Measurements from ENCODE around the gene MAP3K3. TPM values are rescaled to one million over a fixed set of nuclear protein-coding genes. Genes with fewer than 3 reads are reported as not detected.

Gene MAP3K3
- total and polyA plus RNA-seq, 2 experiments from 2014 or later = 28.1 to 31.9 TPM

- Histone ChIP-seq H3K27ac (no peak overlapping the region), H3K36me3 (peaks cover 20% of the 10 kb centered on the region), H3K4me1 (ENCODE audit: low read depth) (no peaks in the 10 kb centered on the region), H3K27me3 (no peaks in the 10 kb centered on the region), H3K9me3 (ENCODE audit: low read depth) (no peaks in the 10 kb centered on the region), H3K4me3 (no peak overlapping the region)
- TF ChIP-seq CTCF (IDR thresholded peaks at IDR 0.05; ENCODE audit: low read depth, low read length) = no peak
- DNase-seq (ENCODE audit: low read depth in 1 of 2, low spot score in 1 of 2) = no peak
These were observed 63.4 kb downstream of the MAP3K3 start for GRCh38 chr17:63685578-63685977.

DNA sequence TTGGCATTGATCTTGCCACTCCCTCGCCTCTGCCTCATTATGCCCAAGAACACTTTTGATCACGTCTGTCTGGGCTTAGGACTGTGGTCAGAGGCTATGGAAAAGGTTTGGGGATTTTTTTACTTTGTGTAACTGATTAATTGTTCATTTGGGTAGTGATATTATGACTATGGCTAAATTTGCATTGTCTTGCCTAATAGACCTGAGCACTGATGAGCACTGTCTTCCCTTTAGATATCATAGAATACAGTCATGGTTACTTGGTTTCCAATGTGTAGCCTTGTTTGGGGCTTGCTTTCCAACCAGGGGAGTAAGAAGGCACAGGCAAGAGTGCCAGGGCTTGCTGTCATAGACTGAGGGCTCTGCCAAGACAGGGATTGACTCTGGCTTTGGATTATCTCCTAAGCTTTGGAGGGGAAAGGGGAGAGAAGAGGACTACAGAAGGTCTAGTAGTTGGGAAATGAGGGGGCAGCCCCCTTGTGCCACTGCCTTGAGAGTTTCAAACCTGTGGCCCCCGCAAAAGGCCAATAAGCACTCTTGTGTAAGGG is 64.0 kb downstream of the MAP3K3 start:
- Histone ChIP-seq H3K36me3 (peaks cover 20% of the 10 kb centered on the region), H3K27ac (no peak overlapping the region), H3K27me3 (no peaks in the 10 kb centered on the region), H3K4me3 (no peak overlapping the region), H3K9me3 (ENCODE audit: low read depth) (no peaks in the 10 kb centered on the region), H3K4me1 (ENCODE audit: low read depth) (no peaks in the 10 kb centered on the region)
- TF ChIP-seq CTCF (IDR thresholded peaks at IDR 0.05; ENCODE audit: low read depth, low read length) = no peak
- DNase-seq (ENCODE audit: low read depth in 1 of 2, low spot score in 1 of 2) = no peak

- peaks cover 15% of the 10 kb centered on the region for H3K36me3 ChIP-seq
- no peak overlapping the region for H3K27ac ChIP-seq
- no peak overlapping the region for H3K4me3 ChIP-seq
These were observed 66.3 kb downstream of the MAP3K3 start for GRCh38 chr17:63688396-63689020.

GRCh38 chr17:63689479-63689878 is 67.3 kb downstream of the MAP3K3 start:
- H3K36me3 ChIP-seq = peaks cover 10% of the 10 kb centered on the region
- H3K27ac ChIP-seq = no peak overlapping the region
- H3K4me1 ChIP-seq (ENCODE audit: low read depth) = no peaks in the 10 kb centered on the region
- H3K9me3 ChIP-seq (ENCODE audit: low read depth) = no peaks in the 10 kb centered on the region
- DNase-seq (ENCODE audit: low read depth in 1 of 2, low spot score in 1 of 2) = no peak
- H3K27me3 ChIP-seq = no peaks in the 10 kb centered on the region
- H3K4me3 ChIP-seq = no peak overlapping the region
- TF ChIP-seq CTCF (IDR thresholded peaks at IDR 0.05; ENCODE audit: low read depth, low read length) = no peak

More at GRCh38 chr17:63688396-63689020, 66.3 kb downstream of the MAP3K3 start:
- H3K27me3 ChIP-seq = no peaks in the 10 kb centered on the region
- no peak for TF ChIP-seq CTCF (IDR thresholded peaks at IDR 0.05; ENCODE audit: low read depth, low read length)
- H3K9me3 ChIP-seq (ENCODE audit: low read depth) = no peaks in the 10 kb centered on the region
- no peak for DNase-seq (ENCODE audit: low read depth in 1 of 2, low spot score in 1 of 2)
- H3K4me1 ChIP-seq (ENCODE audit: low read depth) = no peaks in the 10 kb centered on the region

DNA sequence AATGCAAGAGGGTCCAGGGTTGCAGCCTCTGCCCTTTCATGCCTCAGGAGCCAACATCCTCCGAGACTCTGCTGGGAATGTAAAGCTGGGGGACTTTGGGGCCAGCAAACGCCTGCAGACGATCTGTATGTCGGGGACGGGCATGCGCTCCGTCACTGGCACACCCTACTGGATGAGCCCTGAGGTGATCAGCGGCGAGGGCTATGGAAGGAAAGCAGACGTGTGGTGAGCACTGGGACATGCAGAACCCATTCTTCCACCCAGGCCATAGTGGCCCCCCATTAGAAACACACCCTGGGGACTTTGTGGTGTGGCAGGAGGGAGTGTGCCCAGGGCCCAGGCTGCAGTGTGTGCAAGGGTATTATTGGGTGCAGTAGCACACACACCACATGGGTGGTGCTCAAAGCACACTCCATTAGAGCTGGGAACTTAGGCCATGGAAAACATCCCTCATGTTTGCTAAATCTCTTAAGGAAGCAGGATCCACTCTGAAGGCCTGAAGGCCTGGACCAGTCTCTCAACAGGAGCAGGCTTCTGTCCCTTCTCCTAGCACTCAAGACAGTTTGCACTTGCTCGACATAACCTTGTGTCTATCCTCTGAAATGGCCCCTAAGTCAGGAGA is 70.1 kb downstream of the MAP3K3 start:
- no peaks in the 10 kb centered on the region for H3K4me1 ChIP-seq (ENCODE audit: low read depth)
- DNase-seq (ENCODE audit: low read depth in 1 of 2, low spot score in 1 of 2) = no peak
- no peak overlapping the region for H3K27ac ChIP-seq
- H3K9me3 ChIP-seq (ENCODE audit: low read depth) = no peaks in the 10 kb centered on the region
- H3K36me3 ChIP-seq = peaks cover 4% of the 10 kb centered on the region
- no peaks in the 10 kb centered on the region for H3K27me3 ChIP-seq
- no peak overlapping the region for H3K4me3 ChIP-seq
- TF ChIP-seq CTCF (IDR thresholded peaks at IDR 0.05; ENCODE audit: low read depth, low read length) = no peak
